AG09319 (cell line): ENCODE results near the gene CYP8B1.

Source experiments
- DNase-seq: peaks from one replicate; pipeline ENCODE4 v3.0.0-alpha.2; 2010; ENCODE audit warnings: low read depth; ENCODE audit errors: extremely low read depth
- CTCF ChIP-seq: IDR thresholded peaks from 2 replicates; pipeline ENCODE4 v1.5.1; 2011; ENCODE audit warnings: low read depth, mild to moderate bottlenecking, inconsistent platforms, low read length, moderate library complexity

CYP8B1 gene

GRCh38 chr3:42844412-42844713 lies 31.3 kb downstream of the CYP8B1 start:
- no peak for DNase-seq
- no peak for TF ChIP-seq CTCF

GRCh38 chr3:42843713-42844411 lies 31.8 kb downstream of the CYP8B1 start:
- TF ChIP-seq CTCF, result no peak
- DNase-seq, result no peak

GRCh38 chr3:42841332-42841731 lies 34.3 kb downstream of the CYP8B1 start:
- no peak for TF ChIP-seq CTCF
- DNase-seq, result no peak

- DNase-seq, result peak; percentile 38
- peak; percentile 78 for TF ChIP-seq CTCF
Observed at GRCh38 chr3:42839616-42840015, 36.1 kb downstream of the CYP8B1 start.

- no peak for DNase-seq
Observed at GRCh38 chr3:42838571-42838970, 37.1 kb downstream of the CYP8B1 start.

GRCh38 chr3:42836150-42837123 lies 39.2 kb downstream of the CYP8B1 start:
- no peak for TF ChIP-seq CTCF
- DNase-seq, result no peak

More at GRCh38 chr3:42838571-42838970, 37.1 kb downstream of the CYP8B1 start:
- no peak for TF ChIP-seq CTCF

GRCh38 chr3:42831321-42831713 lies 44.4 kb downstream of the CYP8B1 start:
- peak; percentile 60 for TF ChIP-seq CTCF
- no peak for DNase-seq
